Inflammatory macrophage treated with lipopolysaccharide for 1 hour (primary cell): Measurements from ENCODE around the gene SERGEF.
"Not testable (repeated sequence)": the region's sequence is repeated elsewhere in the genome, so short reads cannot be mapped to it uniquely, and the experiment has no call there.

Experiments used
- DNase-seq, 2 donors: peaks; one replicate each; pipeline ENCODE4 v3.0.0-alpha.2; 2020 to 2022

Gene SERGEF

GRCh38 chr11:17901481-17901880, 111.4 kb downstream of the SERGEF start:
- peak in 1 of 2 donors; percentile 10 for DNase-seq

GRCh38 chr11:17898782-17899181, 114.1 kb downstream of the SERGEF start:
- no peak for DNase-seq

- no peak for DNase-seq
These were observed 114.8 kb downstream of the SERGEF start for GRCh38 chr11:17898071-17898470.

GRCh38 chr11:17897495-17897894, 115.4 kb downstream of the SERGEF start:
- DNase-seq: no peak

GRCh38 chr11:17896496-17897151, 116.2 kb downstream of the SERGEF start:
- DNase-seq: not testable (repeated sequence)

- no peak for DNase-seq
These were observed 117.8 kb downstream of the SERGEF start for GRCh38 chr11:17894929-17895658.

- no peak for DNase-seq
These were observed 120.4 kb downstream of the SERGEF start for GRCh38 chr11:17892409-17892808.

GRCh38 chr11:17890325-17890724, 122.5 kb downstream of the SERGEF start:
- no peak for DNase-seq

- no peak for DNase-seq
These were observed 125.1 kb downstream of the SERGEF start for GRCh38 chr11:17887779-17888178.

GRCh38 chr11:17883946-17884345, 128.9 kb downstream of the SERGEF start:
- DNase-seq: no peak

GRCh38 chr11:17883057-17883456, 129.8 kb downstream of the SERGEF start:
- no peak for DNase-seq

GRCh38 chr11:17878743-17879142, 134.1 kb downstream of the SERGEF start:
- no peak for DNase-seq

- no peak for DNase-seq
These were observed 135.0 kb downstream of the SERGEF start for GRCh38 chr11:17877886-17878285.

GRCh38 chr11:17876827-17877226, 136.0 kb downstream of the SERGEF start:
- no peak for DNase-seq

- no peak for DNase-seq
These were observed 137.0 kb downstream of the SERGEF start for GRCh38 chr11:17875891-17876290.

GRCh38 chr11:17873586-17873985, 139.3 kb downstream of the SERGEF start:
- DNase-seq: no peak

- DNase-seq: not testable (repeated sequence)
These were observed 144.4 kb downstream of the SERGEF start for GRCh38 chr11:17868398-17868797.

GRCh38 chr11:17867341-17867740, 145.5 kb downstream of the SERGEF start:
- no peak for DNase-seq

- no peak for DNase-seq
These were observed 146.9 kb downstream of the SERGEF start for GRCh38 chr11:17865765-17866428.

- DNase-seq: no peak
These were observed 148.3 kb downstream of the SERGEF start for GRCh38 chr11:17864478-17864941.

- no peak for DNase-seq
These were observed 151.7 kb downstream of the SERGEF start for GRCh38 chr11:17861036-17861755.

- no peak for DNase-seq
These were observed 153.3 kb downstream of the SERGEF start for GRCh38 chr11:17859552-17859951.
